PC-3 (cell line): ENCODE data around the gene PRR5L.

Source experiments
- EZH2 ChIP-seq: fragments of 300-600 bp; sonication (generic); IDR thresholded peaks from one replicate; pipeline ENCODE4 v1.6.1; 2017; ENCODE audit warnings: antibody characterized with exemption, mild to moderate bottlenecking, low read length; ENCODE audit not compliant: unreplicated experiment
- EZH2phosphoT487 ChIP-seq: fragments of 300-600 bp; sonication (generic); IDR thresholded peaks from 2 replicates; pipeline ENCODE4 v1.6.1; 2018; ENCODE audit warnings: mild to moderate bottlenecking, antibody characterized with exemption, low read length, borderline replicate concordance

- TF ChIP-seq EZH2, result no peak
- TF ChIP-seq EZH2phosphoT487, result no peak
These were observed 16.0 kb downstream of the PRR5L start for GRCh38 chr11:36311926-36312595.
